WI38 (cell line): ENCODE data around the gene IGF2BP3.

ENCODE experiments used
- H3K4me3 ChIP-seq: 2 replicates; pipeline ENCODE4 v1.5.1; 2011; ENCODE audit warnings: low read depth, mild to moderate bottlenecking, control low read depth, low read length
- TF ChIP-seq, protein P1 (sequence below): IDR thresholded peaks from 2 replicates; pipeline ENCODE4 v1.5.1; 2012; ENCODE audit warnings: low read depth, mild to moderate bottlenecking, control low read depth, low read length

IGF2BP3 gene

DNA sequence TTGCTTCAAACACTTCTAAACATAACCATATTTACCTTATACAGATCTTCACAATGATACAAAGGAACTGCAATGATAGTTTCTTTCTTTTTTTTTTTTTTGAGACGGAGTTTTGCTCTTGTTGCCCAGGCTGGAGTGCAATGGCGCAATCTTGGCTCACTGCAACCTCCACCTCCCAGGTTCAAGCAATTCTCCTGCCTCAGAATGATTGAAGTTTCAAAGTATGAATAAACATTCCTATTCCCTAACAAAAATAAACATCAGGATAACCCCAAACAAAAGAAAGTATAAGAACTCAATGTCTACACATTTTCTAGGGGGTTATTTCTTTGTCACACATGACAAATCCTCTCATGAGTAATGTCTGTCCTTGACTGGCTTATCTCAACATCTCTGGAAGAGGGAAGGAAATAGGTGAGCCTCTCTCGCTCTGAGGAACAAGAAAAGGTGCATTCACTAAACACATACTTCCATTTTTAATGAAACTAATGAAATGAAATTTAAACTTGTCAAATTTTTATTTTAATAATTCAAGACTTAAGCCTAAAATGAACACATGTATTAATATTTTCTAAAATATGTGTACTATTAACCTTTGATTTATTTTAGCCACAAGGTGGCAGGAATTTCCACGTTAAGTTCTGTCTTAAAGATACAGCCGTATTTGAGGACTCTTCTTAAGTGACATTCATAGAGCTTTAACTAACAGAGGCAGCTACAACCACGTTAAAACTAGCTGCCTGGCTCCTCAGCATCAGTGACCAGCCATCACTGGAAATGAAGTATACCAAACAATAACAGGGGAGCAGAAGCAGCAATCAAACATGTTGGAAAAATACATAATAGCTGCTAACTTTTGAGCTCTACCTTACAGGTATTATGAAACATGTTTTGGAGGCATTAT is 112.8 kb downstream of the IGF2BP3 start:
- TF ChIP-seq, protein P1, sequence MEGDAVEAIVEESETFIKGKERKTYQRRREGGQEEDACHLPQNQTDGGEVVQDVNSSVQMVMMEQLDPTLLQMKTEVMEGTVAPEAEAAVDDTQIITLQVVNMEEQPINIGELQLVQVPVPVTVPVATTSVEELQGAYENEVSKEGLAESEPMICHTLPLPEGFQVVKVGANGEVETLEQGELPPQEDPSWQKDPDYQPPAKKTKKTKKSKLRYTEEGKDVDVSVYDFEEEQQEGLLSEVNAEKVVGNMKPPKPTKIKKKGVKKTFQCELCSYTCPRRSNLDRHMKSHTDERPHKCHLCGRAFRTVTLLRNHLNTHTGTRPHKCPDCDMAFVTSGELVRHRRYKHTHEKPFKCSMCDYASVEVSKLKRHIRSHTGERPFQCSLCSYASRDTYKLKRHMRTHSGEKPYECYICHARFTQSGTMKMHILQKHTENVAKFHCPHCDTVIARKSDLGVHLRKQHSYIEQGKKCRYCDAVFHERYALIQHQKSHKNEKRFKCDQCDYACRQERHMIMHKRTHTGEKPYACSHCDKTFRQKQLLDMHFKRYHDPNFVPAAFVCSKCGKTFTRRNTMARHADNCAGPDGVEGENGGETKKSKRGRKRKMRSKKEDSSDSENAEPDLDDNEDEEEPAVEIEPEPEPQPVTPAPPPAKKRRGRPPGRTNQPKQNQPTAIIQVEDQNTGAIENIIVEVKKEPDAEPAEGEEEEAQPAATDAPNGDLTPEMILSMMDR: no peak
- H3K4me3 ChIP-seq: no peak overlapping the region

GRCh38 chr7:23356726-23357125 is 113.6 kb downstream of the IGF2BP3 start:
- no peak overlapping the region for H3K4me3 ChIP-seq
- TF ChIP-seq, protein P1: no peak

DNA sequence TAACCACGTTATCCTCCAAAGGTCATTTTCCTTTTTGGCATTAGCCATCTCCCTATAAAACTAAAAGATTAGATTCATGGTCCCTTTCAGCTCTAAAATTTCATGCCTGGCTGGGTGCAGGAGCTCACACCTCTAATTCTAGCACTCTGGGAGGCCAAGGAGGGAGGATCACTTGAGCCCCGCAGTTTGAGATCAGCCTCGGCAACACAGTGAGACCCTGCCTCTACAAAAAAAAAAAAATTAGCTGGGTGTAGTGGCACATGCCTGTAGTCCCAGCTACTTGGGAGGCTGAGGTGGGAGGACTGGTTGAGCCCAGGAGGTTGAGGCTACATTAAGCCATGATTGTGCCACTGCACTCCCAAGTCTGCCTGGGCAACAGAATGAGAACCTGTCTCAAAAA is 114.1 kb downstream of the IGF2BP3 start:
- H3K4me3 ChIP-seq: no peak overlapping the region
- TF ChIP-seq, protein P1: no peak

DNA sequence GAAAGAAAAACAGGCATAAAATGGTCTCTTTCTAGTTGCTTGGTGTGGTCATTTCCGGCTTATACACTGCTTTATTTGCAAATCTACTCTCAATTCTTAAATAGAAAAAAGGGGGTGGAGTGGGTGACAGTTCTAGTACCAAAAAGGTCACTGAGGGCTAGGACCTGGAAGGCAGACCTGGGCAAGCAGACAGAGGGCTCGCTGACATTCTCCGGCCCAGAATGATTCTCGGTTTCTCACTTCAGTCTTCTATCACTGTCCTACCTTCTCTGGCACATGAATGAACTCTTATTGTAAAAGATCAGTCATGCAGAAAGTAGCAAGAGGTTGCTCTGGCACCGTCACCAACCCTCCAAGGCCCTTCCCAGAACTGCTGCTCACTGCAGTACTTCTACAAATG is 117.1 kb downstream of the IGF2BP3 start:
- TF ChIP-seq, protein P1: no peak
- no peak overlapping the region for H3K4me3 ChIP-seq

GRCh38 chr7:23350466-23350865 is 119.8 kb downstream of the IGF2BP3 start:
- TF ChIP-seq, protein P1: no peak
- H3K4me3 ChIP-seq: no peak overlapping the region

GRCh38 chr7:23349484-23350157 is 120.7 kb downstream of the IGF2BP3 start:
- H3K4me3 ChIP-seq: peak overlapping the region; percentile 6; the same call in 1 of the 2 replicates
- TF ChIP-seq, protein P1: no peak

DNA sequence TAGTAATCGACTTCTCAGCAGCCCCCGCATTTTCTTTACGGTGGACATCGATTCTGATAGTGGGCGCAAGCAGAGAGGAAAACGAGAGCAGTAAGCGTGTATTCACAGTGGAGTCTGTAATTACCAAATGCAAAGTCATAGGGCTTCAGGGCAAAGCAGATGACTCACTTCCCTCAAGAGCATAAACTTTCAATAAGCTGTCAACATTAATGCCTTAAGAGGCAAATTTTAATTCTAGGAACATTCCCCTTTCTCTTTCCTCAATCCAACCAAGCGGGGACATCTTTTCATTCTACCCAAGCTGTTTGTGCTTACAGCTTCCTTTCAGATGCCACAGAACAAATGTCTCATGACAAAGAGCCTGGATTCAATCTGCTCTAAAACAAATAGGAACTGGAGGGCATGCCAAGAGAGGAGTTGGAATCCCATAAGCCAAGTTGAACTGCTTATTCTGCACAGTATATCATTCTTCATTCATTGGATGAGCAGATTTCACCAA is 122.6 kb downstream of the IGF2BP3 start:
- TF ChIP-seq, protein P1: no peak
- H3K4me3 ChIP-seq: peak overlapping the region; percentile 59
